Measurements from ENCODE around the gene HEMGN. TPM values are rescaled to one million over a fixed set of nuclear protein-coding genes. Genes with fewer than 3 reads are reported as not detected.

Gene HEMGN
- total RNA-seq, 2 donors from 2014 or later: 0.22 TPM; not detected in 1

- Histone ChIP-seq H3K9ac (ENCODE audit: low read depth in 2 of 2, low read length in 2 of 2) (no peak overlapping the region), H3K36me3 (no peaks in the 10 kb centered on the region), H3K4me1 (no peaks in the 10 kb centered on the region), H3K4me3 (no peak overlapping the region), H3K27me3 (no peaks in the 10 kb centered on the region), H3K9me3 (no peaks in the 10 kb centered on the region), H3K27ac (no peak overlapping the region)
- no peak for TF ChIP-seq CTCF (IDR thresholded peaks at IDR 0.05)
- no peak for DNase-seq
- intact Hi-C loops (cut with DNase I): loop anchor here (5.0 kb wide), 1 partner anchor 188 kb away; no protein-coding TSS in a partner anchor
These were observed 37.8 kb downstream of the HEMGN start for GRCh38 chr9:97900103-97900737.

- H3K36me3 ChIP-seq: no peaks in the 10 kb centered on the region
- H3K27ac ChIP-seq: no peak overlapping the region
- intact Hi-C loops (cut with DNase I): no loop called here
- TF ChIP-seq CTCF (IDR thresholded peaks at IDR 0.05): no peak
- no peaks in the 10 kb centered on the region for H3K9me3 ChIP-seq
- H3K27me3 ChIP-seq: no peaks in the 10 kb centered on the region
- H3K9ac ChIP-seq (ENCODE audit: low read depth in 2 of 2, low read length in 2 of 2): no peak overlapping the region
- DNase-seq: no peak
- no peak overlapping the region for H3K4me3 ChIP-seq
- no peaks in the 10 kb centered on the region for H3K4me1 ChIP-seq
These were observed 42.2 kb downstream of the HEMGN start for GRCh38 chr9:97895695-97896332.

GRCh38 chr9:97895211-97895610, 42.8 kb downstream of the HEMGN start:
- H3K4me1 ChIP-seq: no peaks in the 10 kb centered on the region
- no peak for DNase-seq
- intact Hi-C loops (cut with DNase I): no loop called here
- no peak overlapping the region for H3K27ac ChIP-seq
- TF ChIP-seq CTCF (IDR thresholded peaks at IDR 0.05): no peak
- no peak overlapping the region for H3K4me3 ChIP-seq
- H3K36me3 ChIP-seq: no peaks in the 10 kb centered on the region
- no peak overlapping the region for H3K9ac ChIP-seq (ENCODE audit: low read depth in 2 of 2, low read length in 2 of 2)
- H3K27me3 ChIP-seq: no peaks in the 10 kb centered on the region
- H3K9me3 ChIP-seq: no peaks in the 10 kb centered on the region

- no peak overlapping the region for H3K27ac ChIP-seq
These were observed 45.6 kb downstream of the HEMGN start for GRCh38 chr9:97892421-97892820.

GRCh38 chr9:97891736-97892135, 46.2 kb downstream of the HEMGN start:
- Histone ChIP-seq H3K36me3 (no peaks in the 10 kb centered on the region), H3K4me1 (no peaks in the 10 kb centered on the region), H3K4me3 (no peak overlapping the region), H3K27me3 (no peaks in the 10 kb centered on the region), H3K27ac (no peak overlapping the region), H3K9ac (ENCODE audit: low read depth in 2 of 2, low read length in 2 of 2) (no peak overlapping the region), H3K9me3 (no peaks in the 10 kb centered on the region)
- DNase-seq: no peak
- no peak for TF ChIP-seq CTCF (IDR thresholded peaks at IDR 0.05)
- intact Hi-C loops (cut with DNase I): no loop called here

More at GRCh38 chr9:97892421-97892820, 45.6 kb downstream of the HEMGN start:
- no peaks in the 10 kb centered on the region for H3K4me1 ChIP-seq
- intact Hi-C loops (cut with DNase I): no loop called here
- H3K9me3 ChIP-seq: no peaks in the 10 kb centered on the region
- TF ChIP-seq CTCF (IDR thresholded peaks at IDR 0.05): no peak
- no peak for DNase-seq
- no peaks in the 10 kb centered on the region for H3K36me3 ChIP-seq
- no peaks in the 10 kb centered on the region for H3K27me3 ChIP-seq
- no peak overlapping the region for H3K9ac ChIP-seq (ENCODE audit: low read depth in 2 of 2, low read length in 2 of 2)
- H3K4me3 ChIP-seq: no peak overlapping the region
